Stimulated activated CD8-positive, alpha-beta memory T cell treated with anti-CD3 and anti-CD28 coated beads, Interleukin-15, amount 100 ng/mL, for 4 hours (primary cell): ENCODE measurements around the gene IL6ST.
"Not testable (repeated sequence)": the region's sequence is repeated elsewhere in the genome, so short reads cannot be mapped to it uniquely, and the experiment has no call there.

Experiments used
- DNase-seq, 2 donors: peaks; one replicate each; pipeline ENCODE4 v3.0.0-alpha.2; 2020; ENCODE audit warnings: low read depth in 2 of 2

The IL6ST gene

DNA sequence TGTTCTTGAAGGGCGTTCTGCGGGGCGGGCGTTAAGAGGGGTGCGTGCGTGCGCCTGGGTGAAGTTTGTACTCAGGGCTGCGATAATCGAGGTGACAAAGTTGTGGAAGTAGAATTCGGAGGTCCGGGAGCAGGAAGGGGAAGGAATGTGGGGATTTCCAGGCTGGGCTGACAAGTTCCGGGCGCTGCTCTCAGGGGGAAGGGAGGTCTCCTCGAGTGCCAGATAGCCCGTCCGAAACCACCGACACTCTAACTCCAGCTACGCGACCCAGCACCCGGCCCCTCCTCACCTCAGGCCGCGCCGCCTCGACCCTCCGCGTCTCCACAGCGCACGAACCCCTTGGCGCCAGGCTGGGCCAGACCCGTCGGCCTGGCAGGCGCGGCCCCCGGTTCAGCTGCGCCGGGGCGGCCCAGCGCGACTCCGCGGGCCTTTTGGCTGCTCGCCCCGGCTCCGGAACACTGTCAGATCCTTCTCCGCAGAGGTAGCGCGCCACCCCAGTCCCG lies at the start of gene IL6ST:
IL6ST (minus strand) TSS at position 469 of the 503 bp plus-strand sequence. CDS start 18,685 bp downstream, outside the sequence.
- DNase-seq = no peak

DNA sequence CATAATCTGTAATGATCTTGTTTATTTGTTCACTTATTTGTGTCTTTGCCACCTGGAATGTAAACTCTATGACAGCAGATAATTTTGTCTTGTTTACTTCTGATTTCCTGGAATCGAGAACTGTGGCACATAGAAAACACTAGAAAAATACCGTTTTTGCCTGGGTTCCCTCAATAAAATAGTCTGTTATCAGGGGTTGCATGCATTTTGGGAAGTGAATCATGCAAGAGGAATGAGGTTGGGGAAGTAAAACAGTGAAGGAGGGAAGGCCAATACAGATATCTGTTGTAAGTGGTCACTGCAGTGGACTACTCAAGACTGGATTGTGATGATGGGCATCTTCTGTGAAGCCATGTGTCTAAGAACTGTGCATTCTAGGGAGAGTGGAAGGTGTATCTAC lies 45.2 kb upstream of the IL6ST start:
- no peak for DNase-seq

DNA sequence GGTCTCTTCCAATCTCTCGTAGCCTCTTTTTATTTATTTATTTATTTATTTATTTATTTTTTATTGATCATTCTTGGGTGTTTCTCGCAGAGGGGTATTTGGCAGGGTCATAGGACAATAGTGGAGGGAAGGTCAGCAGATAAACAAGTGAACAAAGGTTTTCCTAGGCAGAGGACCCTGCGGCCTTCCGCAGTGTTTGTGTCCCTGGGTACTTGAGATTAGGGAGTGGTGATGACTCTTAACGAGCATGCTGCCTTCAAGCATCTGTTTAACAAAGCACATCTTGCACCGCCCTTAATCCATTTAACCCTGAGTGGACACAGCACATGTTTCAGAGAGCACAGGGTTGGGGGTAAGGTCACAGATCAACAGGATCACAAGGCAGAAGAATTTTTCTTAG lies 43.4 kb upstream of the IL6ST start:
- DNase-seq = not testable (repeated sequence)

DNA sequence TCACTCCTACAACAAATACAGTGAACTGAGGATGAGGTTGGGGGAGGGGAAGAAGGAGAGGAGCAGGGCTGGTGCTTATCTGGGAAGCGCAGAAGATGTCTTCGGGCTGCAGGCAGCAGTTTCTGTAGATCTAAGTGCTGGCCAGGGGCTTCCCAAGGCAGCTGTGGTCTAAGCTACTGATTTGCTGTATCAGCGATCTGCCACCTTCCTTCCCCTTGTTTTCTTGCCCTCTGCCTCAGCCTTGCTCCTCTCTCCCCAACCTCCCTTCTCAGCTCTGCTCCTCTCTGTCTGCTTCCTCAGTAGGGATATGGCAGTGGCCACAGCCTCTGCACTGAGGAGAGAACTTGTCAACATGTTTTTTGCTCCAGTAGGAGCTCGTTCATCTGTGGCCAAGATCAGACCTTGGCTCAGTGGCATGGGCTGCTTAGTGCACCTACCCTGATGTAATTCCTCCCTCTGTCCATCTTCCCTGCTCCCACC lies 42.8 kb upstream of the IL6ST start:
- no peak for DNase-seq

DNA sequence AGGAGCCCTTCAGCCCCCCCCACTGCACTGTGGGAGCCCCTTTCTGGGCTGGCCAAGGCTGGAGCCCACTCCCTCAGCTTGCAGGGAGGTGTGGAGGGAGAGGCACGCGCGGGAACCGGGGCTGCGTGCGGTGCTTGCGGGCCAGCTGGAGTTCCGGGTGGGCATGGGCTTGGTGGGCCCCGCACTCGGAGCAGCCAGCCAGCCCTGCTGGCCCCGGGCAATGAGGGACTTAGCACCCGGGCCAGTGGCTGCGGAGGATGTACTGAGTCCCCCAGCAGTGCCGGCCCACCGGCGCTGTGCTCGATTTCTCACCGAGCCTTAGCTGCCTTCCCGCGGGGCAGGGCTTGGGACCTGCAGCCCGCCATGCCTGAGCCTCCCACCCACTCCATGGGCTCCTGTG lies 40.6 kb upstream of the IL6ST start:
- DNase-seq = not testable (repeated sequence)

DNA sequence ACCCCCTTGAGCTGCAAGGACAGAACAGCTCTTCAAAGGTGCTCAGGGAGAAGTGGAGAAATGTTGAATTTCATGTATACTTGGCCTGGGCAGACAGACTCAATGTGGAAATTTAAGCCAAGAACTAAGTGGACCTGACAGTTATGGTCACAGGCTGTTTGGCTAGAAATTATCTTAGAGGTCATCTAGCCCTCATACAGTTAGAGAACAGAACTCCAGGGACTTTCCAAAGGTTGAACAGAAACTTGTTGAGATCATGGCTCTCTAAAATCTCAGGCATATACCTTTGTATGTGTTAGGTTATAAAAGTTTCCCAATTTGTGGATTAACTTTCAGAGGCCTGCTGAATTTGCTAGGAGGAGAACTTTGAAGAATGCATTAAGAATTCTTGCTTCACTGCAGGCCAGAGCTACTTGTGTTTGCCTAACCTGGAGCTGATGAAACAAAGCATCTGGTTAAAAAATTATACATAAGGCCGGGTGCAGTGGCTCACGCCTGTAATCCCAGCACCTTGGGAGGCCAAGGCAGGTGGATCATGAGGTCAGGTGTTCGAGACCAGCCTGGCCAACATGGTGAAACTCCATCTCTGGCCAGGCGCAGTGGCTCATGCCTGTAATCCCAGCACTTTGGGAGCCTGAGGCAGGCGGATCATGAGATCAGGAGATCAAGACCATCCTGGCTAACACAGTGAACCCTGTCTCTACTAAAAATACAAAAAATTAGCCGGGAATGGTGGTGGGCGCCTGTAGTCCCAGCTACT lies 35.3 kb upstream of the IL6ST start:
- not testable (repeated sequence) for DNase-seq

DNA sequence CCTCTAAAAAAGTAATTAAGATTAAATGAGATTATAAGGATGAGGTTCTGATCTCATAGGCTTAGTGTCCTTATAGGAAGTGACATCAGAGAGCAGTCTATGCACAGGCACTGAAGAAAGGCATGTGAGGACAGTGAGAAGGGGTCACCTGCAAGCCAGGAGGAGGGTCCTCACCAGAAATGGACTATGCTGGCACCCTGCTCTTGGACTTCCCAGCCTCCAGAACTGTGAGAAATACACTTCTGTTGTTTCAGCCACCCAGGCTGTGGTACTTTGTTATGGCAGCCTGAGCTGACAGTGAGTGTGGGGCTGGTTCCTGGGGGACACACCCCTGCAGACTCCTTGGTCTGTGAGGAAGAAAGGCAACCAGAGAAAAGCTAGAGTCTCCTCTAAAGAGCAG lies 34.7 kb upstream of the IL6ST start:
- DNase-seq = no peak

DNA sequence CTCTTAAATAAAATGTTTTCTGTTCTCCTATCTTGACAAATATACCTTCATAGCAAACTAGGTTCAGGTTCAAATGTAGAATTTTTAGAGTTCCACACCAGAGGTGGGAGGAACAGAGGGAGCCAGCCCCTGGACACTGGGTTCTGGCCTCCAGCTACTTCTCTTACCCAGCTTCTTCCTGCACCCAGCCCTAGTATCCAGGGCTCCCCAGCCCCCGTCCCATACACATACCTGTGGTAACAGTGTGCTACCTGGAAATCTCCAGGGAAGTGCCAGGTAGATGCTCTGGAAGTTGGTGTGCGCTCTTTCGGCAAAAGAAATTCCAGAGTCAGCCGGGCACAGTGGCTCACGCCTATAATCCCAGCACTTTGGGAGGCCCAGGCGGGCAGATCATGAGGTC lies 33.9 kb upstream of the IL6ST start:
- DNase-seq = no peak

DNA sequence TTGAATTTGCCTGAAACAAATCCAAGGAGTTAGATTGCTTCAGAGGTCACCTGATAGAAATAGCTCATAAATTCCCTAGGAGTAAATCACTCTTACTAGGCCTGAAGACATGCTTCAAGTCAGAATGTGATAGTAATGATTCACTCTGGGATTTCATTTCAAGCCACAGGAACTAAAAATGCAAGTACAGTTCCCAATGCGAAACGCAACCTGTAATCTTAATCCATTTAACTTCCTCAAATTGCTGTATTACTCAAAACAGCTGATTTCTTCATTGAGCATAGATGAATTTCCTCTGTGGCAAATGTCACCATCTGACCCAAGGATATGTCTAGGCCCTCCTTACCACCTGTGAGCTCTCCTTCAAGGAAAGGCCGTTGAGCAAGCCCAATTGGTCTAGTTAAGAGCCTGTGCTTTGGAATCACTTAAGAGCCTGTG lies 32.1 kb upstream of the IL6ST start:
- DNase-seq = no peak

DNA sequence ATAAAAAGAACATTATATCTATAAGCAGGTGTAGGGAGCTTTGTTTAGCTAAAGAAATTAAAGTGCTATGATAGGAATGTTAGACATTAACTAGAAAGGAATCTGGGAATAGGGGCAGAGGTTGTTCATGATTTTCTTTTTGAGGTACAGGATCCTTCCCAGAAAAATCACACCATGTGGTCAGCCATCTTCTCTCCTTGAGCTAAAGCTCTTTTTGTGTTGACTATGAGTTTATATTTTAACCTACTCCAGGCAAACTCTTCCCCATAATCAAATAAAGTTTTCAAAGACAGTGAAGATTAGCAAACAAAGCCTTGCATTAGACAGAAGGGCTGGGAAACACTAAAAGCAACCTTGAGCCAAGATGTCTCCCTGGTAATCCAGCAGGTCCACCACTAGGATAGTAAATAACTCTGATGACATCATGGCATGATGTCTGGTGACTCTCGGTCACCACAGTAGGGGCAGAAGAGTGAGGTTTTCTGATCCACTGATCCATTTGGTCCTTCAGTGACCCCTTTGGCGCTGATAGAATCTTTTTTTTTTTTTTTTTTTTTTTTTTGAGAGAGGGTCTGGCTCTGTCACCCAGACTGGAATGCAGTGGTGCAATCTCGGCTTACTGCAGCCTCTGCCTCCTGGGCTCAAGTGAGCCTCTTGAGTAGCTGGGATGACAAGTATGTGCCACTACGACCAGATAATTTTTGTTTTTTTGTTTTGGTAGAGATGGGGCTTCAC lies 30.6 kb upstream of the IL6ST start:
- DNase-seq = no peak

DNA sequence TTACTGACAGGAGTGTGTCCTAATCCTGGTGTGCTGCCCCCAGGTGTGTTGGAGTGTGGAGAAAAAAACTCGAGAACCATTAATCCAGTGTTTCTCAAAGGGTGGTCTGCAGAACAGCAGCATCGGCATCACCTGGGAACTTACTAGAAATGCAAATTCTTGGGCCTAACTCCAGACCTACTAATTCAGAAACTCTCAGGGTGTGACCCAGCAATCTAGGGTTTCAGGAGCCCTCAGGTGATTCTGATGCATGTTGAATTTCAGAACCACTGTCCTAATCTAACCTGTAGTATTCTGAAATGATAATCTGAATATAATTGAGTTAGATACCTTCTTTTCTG lies 30.0 kb upstream of the IL6ST start:
- no peak for DNase-seq

DNA sequence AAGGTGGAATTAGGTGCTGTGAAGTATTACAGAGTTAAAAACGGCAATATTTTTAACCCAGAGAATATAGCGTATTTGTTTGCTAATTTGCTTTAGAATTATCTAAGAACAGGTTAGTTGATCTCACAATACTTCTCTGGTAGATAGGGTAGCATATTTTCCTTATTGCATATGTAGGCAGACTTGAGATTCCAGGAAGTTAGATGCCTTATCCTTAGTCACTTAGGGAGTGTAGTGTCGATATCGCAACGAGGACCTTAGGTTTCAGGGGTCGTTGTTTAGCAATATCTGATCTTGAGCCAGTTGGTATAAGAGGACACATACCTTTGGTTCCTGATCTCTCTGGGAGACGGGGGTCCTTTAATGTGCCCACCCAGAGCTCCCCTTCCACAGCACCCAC lies 28.5 kb upstream of the IL6ST start:
- DNase-seq = no peak

DNA sequence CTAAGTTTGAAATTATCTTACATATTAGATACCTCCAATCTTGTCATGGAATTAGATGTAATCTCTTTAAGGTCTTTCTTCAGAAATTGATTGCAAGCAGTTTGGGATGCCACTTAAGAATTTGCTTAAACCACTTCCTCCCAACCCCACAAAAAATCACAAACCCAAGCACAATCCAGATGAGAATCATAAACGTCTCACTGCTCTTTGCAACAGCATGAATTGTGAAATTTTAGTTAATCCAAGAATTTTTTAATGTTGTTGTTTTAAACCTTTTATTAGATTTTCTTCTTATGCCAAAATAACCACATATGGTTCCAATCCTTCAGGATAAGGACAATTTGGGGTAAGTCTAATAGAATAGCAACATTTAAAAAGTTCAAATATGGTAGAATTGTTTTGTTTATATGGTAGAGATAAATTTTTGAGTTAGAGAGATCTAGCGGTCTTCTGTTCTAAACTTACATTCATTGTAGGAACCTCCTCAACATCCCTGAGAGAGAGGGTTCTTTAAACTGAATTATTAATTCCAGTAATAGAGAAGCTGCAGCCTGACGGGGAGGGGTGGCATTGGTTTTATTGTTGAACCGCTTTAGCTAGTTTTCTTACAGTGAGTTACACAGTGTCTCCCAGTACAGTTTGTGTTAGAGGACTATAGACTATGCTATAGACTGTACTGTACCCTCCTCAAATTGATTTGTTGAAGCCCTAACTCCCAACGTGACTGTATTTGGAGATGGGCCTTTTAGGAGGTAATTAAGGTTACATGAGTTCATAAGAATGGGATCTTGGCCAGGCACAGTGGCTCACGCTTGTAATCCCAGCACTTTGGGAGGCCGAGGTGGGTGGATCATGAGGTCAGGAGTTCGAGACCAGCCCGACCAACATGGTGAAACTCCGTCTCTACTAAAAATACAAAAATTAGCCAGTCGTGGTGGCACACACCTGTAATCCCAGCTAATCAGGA lies 24.8 kb upstream of the IL6ST start:
- DNase-seq = no peak

DNA sequence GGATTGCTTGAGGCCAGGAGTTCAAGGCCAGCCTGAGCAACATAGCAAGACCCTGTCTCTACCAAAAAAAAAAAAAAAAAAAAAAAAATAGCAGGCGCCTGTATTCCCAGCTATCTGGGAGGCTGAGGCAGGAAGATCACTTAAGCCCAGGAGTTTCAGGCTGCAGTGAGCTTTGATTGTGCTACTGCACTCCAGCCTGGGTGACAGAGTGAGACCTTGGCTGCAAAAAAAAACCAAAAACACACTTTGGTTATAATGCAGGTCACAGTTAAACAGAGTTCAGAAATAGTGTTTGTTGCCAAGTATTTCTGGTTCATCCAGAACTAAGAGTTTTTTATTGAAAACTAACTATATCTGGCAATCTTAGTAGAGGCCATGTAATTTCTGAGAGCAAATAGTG lies 24.1 kb upstream of the IL6ST start:
- DNase-seq = no peak

DNA sequence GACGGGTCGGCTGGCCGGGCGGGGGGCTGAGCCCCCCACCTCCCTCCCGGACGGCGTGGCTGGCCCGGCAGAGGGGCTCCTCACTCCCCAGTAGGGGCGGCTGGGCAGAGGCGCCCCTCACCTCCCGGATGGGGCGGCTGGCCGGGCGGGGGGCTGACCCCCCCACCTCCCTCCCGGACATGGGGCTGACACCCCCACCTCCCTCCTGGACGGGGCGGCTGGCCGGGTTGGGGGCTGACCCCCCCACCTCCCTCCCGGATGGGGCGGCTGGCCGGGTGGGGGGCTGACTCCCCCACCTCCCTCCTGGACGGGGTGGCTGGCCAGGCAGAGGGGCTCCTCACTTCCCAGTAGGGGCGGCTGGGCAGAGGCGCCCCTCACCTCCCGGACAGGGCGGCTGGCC lies 19.9 kb upstream of the IL6ST start:
- not testable (repeated sequence) for DNase-seq

DNA sequence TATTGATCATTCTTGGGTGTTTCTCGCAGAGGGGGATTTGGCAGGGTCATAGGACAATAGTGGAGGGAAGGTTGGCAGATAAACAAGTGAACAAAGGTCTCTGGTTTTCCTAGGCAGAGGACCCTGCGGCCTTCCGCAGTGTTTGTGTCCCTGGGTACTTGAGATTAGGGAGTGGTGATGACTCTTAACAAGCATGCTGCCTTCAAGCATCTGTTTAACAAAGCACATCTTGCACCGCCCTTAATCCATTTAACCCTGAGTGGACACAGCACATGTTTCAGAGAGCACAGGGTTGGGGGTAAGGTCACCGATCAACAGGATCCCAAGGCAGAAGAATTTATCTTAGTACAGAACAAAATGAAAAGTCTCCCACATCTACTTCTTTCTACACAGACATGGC lies 19.2 kb upstream of the IL6ST start:
- DNase-seq = not testable (repeated sequence)

DNA sequence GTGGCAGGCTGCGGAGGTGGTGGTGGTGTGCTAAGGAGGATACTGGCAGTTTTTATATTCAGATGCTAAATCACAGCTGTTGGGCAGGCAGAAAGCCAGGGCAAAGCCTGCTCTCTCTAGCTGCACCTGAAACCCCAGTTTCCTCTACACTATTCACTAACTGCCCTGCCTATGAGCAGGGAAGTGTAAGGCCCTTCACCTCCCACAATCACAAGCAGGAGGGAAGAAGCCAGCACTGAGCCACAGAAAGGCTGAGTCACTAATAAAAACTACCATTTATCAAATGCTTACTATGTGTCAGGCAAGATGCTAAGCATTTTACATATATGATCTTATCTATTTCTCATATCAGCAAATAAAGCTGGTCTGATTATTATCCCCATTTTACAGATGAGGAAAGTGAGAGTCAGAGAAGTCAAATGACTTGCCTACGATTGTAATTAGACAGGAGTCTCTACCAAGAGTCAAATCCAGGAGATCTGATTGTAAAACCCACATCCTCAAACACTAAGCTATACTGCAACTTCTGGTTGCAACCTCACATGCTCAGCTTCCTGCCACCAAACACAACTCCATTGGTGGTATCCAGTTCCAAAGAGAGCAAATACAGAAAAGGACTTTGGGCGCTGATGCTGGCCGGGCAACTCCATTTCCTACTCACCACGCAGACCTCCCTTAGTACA lies 17.7 kb upstream of the IL6ST start:
- no peak for DNase-seq

DNA sequence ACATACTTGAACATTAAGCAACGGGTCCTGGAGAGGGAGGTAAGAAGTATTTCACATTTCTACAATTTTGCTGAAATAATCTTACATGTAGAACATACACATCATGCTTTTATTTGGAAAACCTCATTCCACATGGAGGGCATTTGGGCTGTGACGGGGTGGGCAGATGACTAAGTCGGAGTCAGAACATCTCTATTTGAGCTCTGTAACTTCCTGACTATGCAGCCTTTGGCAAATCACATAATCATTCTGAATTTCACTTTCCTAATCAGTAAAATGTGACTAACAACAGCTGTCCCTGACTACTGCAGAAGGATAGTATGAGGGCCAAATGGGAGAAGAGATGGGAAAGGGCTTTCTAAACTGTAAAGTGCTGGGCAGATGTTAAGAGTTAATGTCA lies 17.1 kb upstream of the IL6ST start:
- DNase-seq = no peak

DNA sequence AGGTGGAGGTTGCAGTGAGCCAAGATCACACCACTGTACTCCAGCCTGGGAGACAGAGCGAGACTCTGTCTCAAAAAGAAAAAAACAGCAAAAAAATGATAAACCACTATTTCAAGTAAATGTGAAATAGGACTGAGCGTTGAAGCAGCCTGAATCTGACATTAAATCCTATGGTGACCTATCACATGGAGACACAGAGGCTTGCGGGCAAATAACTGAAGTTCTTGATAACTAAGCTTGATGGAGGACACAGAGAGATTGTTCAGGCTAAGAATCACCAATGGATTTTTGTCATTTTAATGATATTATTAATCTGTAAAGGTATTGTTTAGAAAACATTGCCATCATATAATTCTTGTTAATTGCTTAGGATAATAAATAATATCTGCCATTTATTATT lies 15.7 kb upstream of the IL6ST start:
- DNase-seq = no peak

DNA sequence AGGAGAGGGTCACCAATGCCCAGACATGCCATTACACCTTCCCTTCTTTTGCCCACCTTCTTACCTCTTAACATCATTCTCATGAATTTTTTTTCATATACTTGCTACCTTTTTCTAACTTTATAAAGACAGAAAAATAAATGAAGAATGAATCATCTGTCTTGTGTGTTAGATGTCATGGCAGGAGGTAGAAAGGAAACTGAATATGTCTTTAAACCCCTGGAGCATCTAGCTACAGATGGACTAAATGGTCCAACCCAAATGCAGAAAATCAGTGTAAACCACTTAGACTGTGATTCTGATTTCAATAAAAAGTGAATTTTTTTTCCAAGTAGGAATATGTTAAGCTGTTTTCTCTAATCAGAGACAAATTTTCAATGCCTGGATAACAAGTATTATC lies 11.8 kb upstream of the IL6ST start:
- DNase-seq = no peak

DNA sequence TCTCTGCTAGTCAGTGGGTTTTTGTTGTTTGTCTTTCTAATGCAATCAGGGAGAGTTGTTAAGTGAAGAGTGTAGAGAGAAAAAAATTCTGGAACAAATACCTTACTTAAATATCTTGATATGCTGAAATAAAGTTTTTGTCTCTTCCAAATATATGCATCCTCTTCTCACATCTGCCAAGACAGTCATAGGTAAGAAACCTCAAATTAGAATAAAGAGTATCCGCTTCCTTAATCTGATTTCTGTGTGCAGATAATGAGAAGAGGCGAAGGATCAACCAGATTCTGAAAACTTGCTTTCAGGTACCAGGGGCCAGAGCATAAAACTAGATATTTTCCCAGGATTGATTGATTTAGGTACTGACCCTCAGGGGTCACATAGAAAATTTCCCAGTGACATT lies 11.3 kb upstream of the IL6ST start:
- no peak for DNase-seq
